Panc1 (cell line): ENCODE results near the gene MRPS9. TPM values are rescaled to one million over a fixed set of nuclear protein-coding genes. Genes with fewer than 3 reads are reported as not detected.

Experiments used
- ATAC-seq: fragments of 200-7000 bp; cut with Tn5 transposase; 2 replicates; pipeline ENCODE4 v1.9.1; 2020; ENCODE audit warnings: mild to moderate bottlenecking, moderate library complexity
- Bru-seq: library from RNA; stranded (reverse); fragments of 400-500 nt; gene quantifications from one replicate; lab custom pipeline; 2021; lab: Mats Ljungman, UMichigan
- BruChase-seq, 2 experiments: library from RNA; stranded (reverse); fragments of 400-500 nt; gene quantifications; one replicate each; lab custom pipeline; 2021; lab: Mats Ljungman, UMichigan
- BruUV-seq: library from RNA; stranded (reverse); fragments of 400-500 nt; replicated peaks from 2 replicates; lab custom pipeline; 2021; lab: Mats Ljungman, UMichigan
- CTCF ChIA-PET: fragments of 300-600 bp; sonication (Branson Sonifier 250); formaldehyde crosslinking; loops from one replicate; lab custom pipeline; 2022; ENCODE audit warnings: antibody characterized with exemption; lab: Charles Lee
- POLR2A ChIA-PET: fragments of 300-600 bp; sonication (Branson Sonifier 250); formaldehyde crosslinking; loops from one replicate; lab custom pipeline; 2022; ENCODE audit warnings: antibody characterized with exemption; lab: Charles Lee
- DNase-seq: peaks from one replicate; pipeline ENCODE4 v3.0.0-alpha.2; 2010; ENCODE audit warnings: low read depth, low spot score
- H3K27ac ChIP-seq: 2 replicates; pipeline ENCODE4 v1.5.1; 2011; ENCODE audit warnings: mild to moderate bottlenecking, low read length, inconsistent platforms
- H3K27me3 ChIP-seq: fragments of 200-500 bp; sonication (Bioruptor generic); 2 replicates; pipeline ENCODE4 v1.6.0; 2014; ENCODE audit warnings: low read length, inconsistent platforms; ENCODE audit not compliant: control insufficient read depth, insufficient read depth
- H3K36me3 ChIP-seq: fragments of 200-500 bp; sonication (Bioruptor generic); 2 replicates; pipeline ENCODE4 v1.5.1; 2014; ENCODE audit warnings: inconsistent platforms, mild to moderate bottlenecking, low read length, moderate library complexity; ENCODE audit not compliant: control insufficient read depth, insufficient read depth
- H3K4me1 ChIP-seq: 2 replicates; pipeline ENCODE4 v1.5.1; 2011; ENCODE audit warnings: inconsistent platforms, mild to moderate bottlenecking, low read length, moderate library complexity; ENCODE audit not compliant: control insufficient read depth, insufficient read depth
- H3K4me3 ChIP-seq, 2 experiments: 2 replicates each; pipeline ENCODE4 v1.5.1; 2011 to 2012; ENCODE audit warnings: low read depth in 2 of 2, low read length in 2 of 2, mild to moderate bottlenecking in 2 of 2, inconsistent platforms in 1 of 2, moderate library complexity in 1 of 2
- H3K9me3 ChIP-seq: fragments of 200-500 bp; sonication (Bioruptor generic); 2 replicates; pipeline ENCODE4 v1.5.1; 2014; ENCODE audit warnings: low read depth, mild to moderate bottlenecking, inconsistent platforms, low read length, moderate library complexity; ENCODE audit not compliant: control insufficient read depth, insufficient read depth
- CTCF ChIP-seq: fragments of 450-650 bp; IDR thresholded peaks from 2 replicates; pipeline ENCODE4 v1.5.1; 2017; ENCODE audit warnings: mild to moderate bottlenecking
- POLR2AphosphoS5 ChIP-seq: IDR thresholded peaks from 2 replicates; pipeline ENCODE4 v1.6.1; 2012; ENCODE audit warnings: mild to moderate bottlenecking, low read depth, low read length, moderate library complexity
- REST ChIP-seq, 2 experiments: IDR thresholded peaks; 2 replicates each; pipeline ENCODE4 v1.6.1; 2011 to 2012; ENCODE audit warnings: low read depth in 2 of 2, control low read depth in 1 of 2, low read length in 1 of 2, mild to moderate bottlenecking in 1 of 2, moderate library complexity in 1 of 2; ENCODE audit not compliant: insufficient read depth in 1 of 2
- SIN3A ChIP-seq: IDR thresholded peaks from 2 replicates; pipeline ENCODE4 v1.6.1; 2012; ENCODE audit warnings: low read depth, mild to moderate bottlenecking, low read length, moderate library complexity, borderline replicate concordance; ENCODE audit not compliant: insufficient read depth
- TCF7L2 ChIP-seq: IDR thresholded peaks from 2 replicates; pipeline ENCODE4 v1.6.1; 2011; ENCODE audit warnings: mild to moderate bottlenecking, low read depth, low read length, inconsistent platforms
- in situ Hi-C: cut with HindIII; loops from 2 replicates; pipeline ENCODE4 v1.10.0; 2016; ENCODE audit warnings: low sequenced_read_pairs, low pct_unique_long_range_greater_than_20kb
- intact Hi-C: fragments of 100-400 bp; cut with micrococcal nuclease; formaldehyde crosslinking; loops from one replicate; pipeline ENCODE4 v1.10.0; 2022; ENCODE audit not compliant: unreplicated experiment
- long read RNA-seq: library from polyadenylated mRNA; unstranded; transcript quantifications from one replicate; pipeline ENCODE4 v2.0.0, GENCODE V29; 2021; ENCODE audit not compliant: unreplicated experiment
- polyA plus RNA-seq: library from polyadenylated mRNA; unstranded; fragments of >200 nt; gene quantifications from one replicate; pipeline ENCODE4 v1.2.1, GENCODE V29; 2012; ENCODE audit warnings: missing spikeins; ENCODE audit not compliant: insufficient read length
- total RNA-seq: library from RNA; stranded (reverse); gene quantifications from one replicate; pipeline ENCODE4 v1.2.1, GENCODE V29; 2021; ENCODE audit not compliant: unreplicated experiment

The MRPS9 gene
- total RNA-seq: 27.4 TPM
- polyA plus RNA-seq: 24.4 TPM
- Bru-seq, nascent RNA: percentile 76 among the genes with signal in this experiment
- percentile 60 among the genes with signal in this experiment for BruChase-seq, experiment 1, labeled RNA remaining after a 2-hour chase
- percentile 59 among the genes with signal in this experiment for BruChase-seq, experiment 2, labeled RNA remaining after a 6-hour chase
- long read RNA-seq, transcript MRPS9-201 (11 exons, 1,500 nt): major isoform, 55 of 68 reads
- long read RNA-seq, partial matches to known transcripts: 9 of 68 reads
- long read RNA-seq, other reads (novel, unspliced or antisense): 4 of 68 reads

GRCh38 chr2:105037572-105038382 is at the start of gene MRPS9:
Gene MRPS9, plus strand, starts transcription at chr2:105038069. Its CDS starts 24 bp downstream, at chr2:105038093.
- peak; percentile 99 for ATAC-seq
- peaks cover 4% of the 10 kb centered on the region for H3K36me3 ChIP-seq
- H3K9me3 ChIP-seq: no peaks in the 10 kb centered on the region
- CTCF ChIA-PET: no interaction called here
- BruUV-seq: no TSS peak
- H3K4me3 ChIP-seq: peak within 1 kb of the TSS; percentile 93 to 96
- peaks cover 5% of the 10 kb centered on the region; the same call in 1 of the 2 replicates for H3K4me1 ChIP-seq
- no peaks in the 10 kb centered on the region for H3K27me3 ChIP-seq
- H3K27ac ChIP-seq: peak within 1 kb of the TSS; percentile 89
- POLR2A ChIA-PET: interaction anchor here (0.5 to 1.1 kb wide), 3 partner anchors 11 to 1441 kb away, joined by 3 to 9 read pairs (median 5); no protein-coding TSS in a partner anchor
- intact Hi-C loops: no loop called here
- peak; percentile 89 for DNase-seq
- TF ChIP-seq TCF7L2 (peak; percentile 66), CTCF (no peak), POLR2AphosphoS5 (peak; percentile 87)
- in situ Hi-C loops: no loop called here

GRCh38 chr2:105005181-105005951 is 32.5 kb upstream of the MRPS9 start:
- Histone ChIP-seq H3K9me3 (no peaks in the 10 kb centered on the region), H3K4me1 (no peaks in the 10 kb centered on the region), H3K4me3 (no peak overlapping the region), H3K36me3 (no peaks in the 10 kb centered on the region), H3K27ac (no peak overlapping the region), H3K27me3 (0 out of 2 replicates have a peak, but pooled peaks cover 2% of the 10 kb centered on the region)
- TF ChIP-seq TCF7L2 (no peak), POLR2AphosphoS5 (no peak), CTCF (no peak), REST (IDR thresholded peaks at IDR 0.05; ENCODE audit: insufficient read depth in 1 of 2, low read depth in 2 of 2, low read length in 1 of 2) (no peak), SIN3A (no peak)
- ChIA-PET CTCF (no interaction called here), POLR2A (no interaction called here)
- in situ Hi-C loops (no loop called here), intact Hi-C loops (no loop called here)
- BruUV-seq: no TSS peak
- DNase-seq: no peak
- ATAC-seq: no peak
